Testis (tissue), 2 donors: Measurements from ENCODE around the gene DNAJC17.

ENCODE experiments used
- CTCF ChIP-seq, 3 experiments: fragments of 450-650 bp in 2 of 3; fragments of 200-600 bp in 1 of 3; sonication (generic) in 1 of 3; IDR thresholded peaks; one replicate each; pipeline ENCODE4 v1.5.1; 2016 to 2019; ENCODE audit warnings: antibody characterized with exemption in 3 of 3, mild to moderate bottlenecking in 2 of 3, moderate library complexity in 1 of 3
- POLR2A ChIP-seq: fragments of 450-650 bp; IDR thresholded peaks from one replicate; pipeline ENCODE4 v1.6.1; 2017; ENCODE audit warnings: antibody characterized with exemption, mild to moderate bottlenecking, moderate library complexity

GRCh38 chr15:40768521-40769273 lies 38.6 kb downstream of the DNAJC17 start:
- TF ChIP-seq CTCF (IDR thresholded peaks at IDR 0.05): no peak
- no peak for TF ChIP-seq POLR2A
